OCI-LY1 (cell line): ENCODE data around the gene CADM1.

ENCODE experiments used
- H2AFZ ChIP-seq: fragments of 200-600 bp; sonication (generic), shearing (Covaris generic); 2 replicates; pipeline ENCODE4 v1.6.0; 2014; ENCODE audit warnings: antibody characterized with exemption, mild to moderate bottlenecking, low read length
- H3F3A ChIP-seq: fragments of 200-600 bp; sonication (generic), shearing (Covaris generic); 2 replicates; pipeline ENCODE4 v1.6.0; 2014; ENCODE audit warnings: mild to moderate bottlenecking, antibody characterized with exemption, low read length, moderate library complexity; ENCODE audit not compliant: insufficient read depth
- H3K27ac ChIP-seq: fragments of 200-600 bp; sonication (generic); 2 replicates; pipeline ENCODE4 v1.5.1; 2014; ENCODE audit warnings: low read length, mixed run types, mild to moderate bottlenecking, low read depth; ENCODE audit not compliant: poor library complexity, severe bottlenecking
- H3K27me3 ChIP-seq: fragments of 200-600 bp; sonication (generic); 2 replicates; pipeline ENCODE4 v1.6.0; 2014; ENCODE audit warnings: antibody characterized with exemption, mild to moderate bottlenecking, low read length, moderate library complexity; ENCODE audit not compliant: insufficient read depth
- H3K36me3 ChIP-seq: fragments of 200-600 bp; sonication (generic); 2 replicates; pipeline ENCODE4 v1.6.1; 2014; ENCODE audit warnings: mild to moderate bottlenecking, antibody characterized with exemption, low read length, moderate library complexity, mixed read lengths; ENCODE audit not compliant: insufficient read depth
- H3K4me1 ChIP-seq: fragments of 200-600 bp; sonication (generic); 2 replicates; pipeline ENCODE4 v1.5.1; 2014; ENCODE audit warnings: mild to moderate bottlenecking, low read length, moderate library complexity; ENCODE audit not compliant: insufficient read depth, severe bottlenecking
- H3K4me2 ChIP-seq: fragments of 200-600 bp; sonication (generic), shearing (Covaris generic); 2 replicates; pipeline ENCODE4 v1.6.1; 2014; ENCODE audit warnings: low read length
- H3K4me3 ChIP-seq: fragments of 200-600 bp; sonication (generic); 2 replicates; pipeline ENCODE4 v1.5.1; 2014; ENCODE audit warnings: low read length, low read depth, mild to moderate bottlenecking, mixed read lengths; ENCODE audit not compliant: poor library complexity, severe bottlenecking
- H3K79me2 ChIP-seq: fragments of 200-600 bp; shearing (Covaris generic); 2 replicates; pipeline ENCODE4 v1.6.1; 2016; ENCODE audit warnings: mixed run types, low read length, mixed read lengths; ENCODE audit not compliant: insufficient read depth
- H3K9ac ChIP-seq: fragments of 200-600 bp; sonication (generic), shearing (Covaris generic); 2 replicates; pipeline ENCODE4 v1.6.1; 2014; ENCODE audit warnings: mild to moderate bottlenecking, low read length, mixed read lengths
- H3K9me2 ChIP-seq: fragments of 200-600 bp; sonication (generic), shearing (Covaris generic); 2 replicates; pipeline ENCODE4 v1.6.1; 2014; ENCODE audit warnings: low read depth, mild to moderate bottlenecking, low read length, mixed read lengths
- H3K9me3 ChIP-seq: fragments of 200-600 bp; shearing (Covaris generic); 2 replicates; pipeline ENCODE4 v1.6.1; 2014; ENCODE audit warnings: low read length, mixed read lengths
- H4K20me1 ChIP-seq: fragments of 200-600 bp; sonication (generic), shearing (Covaris generic); 2 replicates; pipeline ENCODE4 v1.6.0; 2016; ENCODE audit warnings: mild to moderate bottlenecking, low read length; ENCODE audit not compliant: insufficient read depth
- CTCF ChIP-seq: fragments of 200-600 bp; sonication (generic), shearing (Covaris generic); IDR thresholded peaks from 2 replicates; pipeline ENCODE4 v1.5.1; 2017; ENCODE audit warnings: mild to moderate bottlenecking, antibody characterized with exemption, low read length, moderate library complexity, mixed read lengths
- EZH2 ChIP-seq: fragments of 200-600 bp; sonication (generic), shearing (Covaris generic); IDR thresholded peaks from 2 replicates; pipeline ENCODE4 v1.8.0; 2017; ENCODE audit warnings: borderline replicate concordance, mixed run types, mild to moderate bottlenecking, antibody characterized with exemption, low read length, moderate library complexity, mixed read lengths

CADM1 gene

GRCh38 chr11:115488945-115489344, 15.3 kb downstream of the CADM1 start:
- Histone ChIP-seq H3F3A (no peaks in the 10 kb centered on the region), H3K9me2 (no peaks in the 10 kb centered on the region), H3K36me3 (no peaks in the 10 kb centered on the region), H3K9ac (no peak overlapping the region), H3K79me2 (no peaks in the 10 kb centered on the region), H3K27me3 (no peaks in the 10 kb centered on the region), H2AFZ (no peak overlapping the region), H3K27ac (no peak overlapping the region), H4K20me1 (no peaks in the 10 kb centered on the region), H3K4me2 (no peak overlapping the region), H3K4me1 (no peaks in the 10 kb centered on the region), H3K4me3 (no peak overlapping the region), H3K9me3 (no peaks in the 10 kb centered on the region)
- TF ChIP-seq EZH2 (no peak), CTCF (no peak)

- no peaks in the 10 kb centered on the region for H3K79me2 ChIP-seq
- H3K27ac ChIP-seq = no peak overlapping the region
- TF ChIP-seq EZH2 (no peak), CTCF (no peak)
These were observed 22.7 kb downstream of the CADM1 start for GRCh38 chr11:115481528-115481927.

GRCh38 chr11:115480611-115481010, 23.6 kb downstream of the CADM1 start:
- Histone ChIP-seq H3K4me1 (no peaks in the 10 kb centered on the region), H3K9me3 (no peaks in the 10 kb centered on the region), H3K36me3 (no peaks in the 10 kb centered on the region), H3K79me2 (no peaks in the 10 kb centered on the region), H4K20me1 (no peaks in the 10 kb centered on the region), H3K9me2 (no peaks in the 10 kb centered on the region), H2AFZ (no peak overlapping the region), H3K27ac (no peak overlapping the region), H3K4me3 (no peak overlapping the region), H3K27me3 (no peaks in the 10 kb centered on the region), H3K4me2 (no peak overlapping the region), H3K9ac (no peak overlapping the region), H3F3A (no peaks in the 10 kb centered on the region)
- TF ChIP-seq CTCF = no peak
- no peak for TF ChIP-seq EZH2

More at GRCh38 chr11:115481528-115481927, 22.7 kb downstream of the CADM1 start:
- H3K9me3 ChIP-seq = no peaks in the 10 kb centered on the region
- H3K4me2 ChIP-seq = no peak overlapping the region
- H3K4me1 ChIP-seq = no peaks in the 10 kb centered on the region
- H3K9ac ChIP-seq = no peak overlapping the region
- no peak overlapping the region for H3K4me3 ChIP-seq
- no peaks in the 10 kb centered on the region for H3K9me2 ChIP-seq
- H2AFZ ChIP-seq = no peak overlapping the region
- no peaks in the 10 kb centered on the region for H3K36me3 ChIP-seq
- no peaks in the 10 kb centered on the region for H3K27me3 ChIP-seq
- no peaks in the 10 kb centered on the region for H4K20me1 ChIP-seq
- H3F3A ChIP-seq = no peaks in the 10 kb centered on the region
